Measurements from ENCODE around the gene C4BPA. TPM values are rescaled to one million over a fixed set of nuclear protein-coding genes. Genes with fewer than 3 reads are reported as not detected.
A peak's percentile ranks its signal among the peaks of the same experiment; 100 is the strongest.

C4BPA gene
- polyA plus RNA-seq, 1 experiment: not detected

- H3K36me3 ChIP-seq (ENCODE audit: control insufficient read depth, insufficient read depth, low read length): no peaks in the 10 kb centered on the region
- no peak for TF ChIP-seq CTCF (IDR thresholded peaks at IDR 0.05; ENCODE audit: insufficient read depth, low read depth, low read length)
- DNase-seq (ENCODE audit: low read depth): no peak
- no peaks in the 10 kb centered on the region for H3K27me3 ChIP-seq (ENCODE audit: control insufficient read depth, insufficient read depth, low read length)
- ChIA-PET CTCF (interaction anchor here (1.0 to 2.1 kb wide), 7 partner anchors 24 to 352 kb away, joined by 3 to 8 read pairs (median 4); partner anchors contain the start of gene PFKFB2), POLR2A (no interaction called here)
- H3K4me3 ChIP-seq (ENCODE audit: low read depth, low read length): no peak overlapping the region
Measured at GRCh38 chr1:207077012-207077411, 27.0 kb upstream of the C4BPA start.

GRCh38 chr1:207077470-207078377, 26.3 kb upstream of the C4BPA start:
- DNase-seq (ENCODE audit: low read depth): peak; percentile 51
- H3K4me3 ChIP-seq (ENCODE audit: low read depth, low read length): no peak overlapping the region
- TF ChIP-seq CTCF (IDR thresholded peaks at IDR 0.05; ENCODE audit: insufficient read depth, low read depth, low read length): peak; percentile 91
- no peaks in the 10 kb centered on the region; the same call in 1 of the 2 replicates for H3K27me3 ChIP-seq (ENCODE audit: control insufficient read depth, insufficient read depth, low read length)
- POLR2A ChIA-PET: no interaction called here
- H3K36me3 ChIP-seq (ENCODE audit: control insufficient read depth, insufficient read depth, low read length): no peaks in the 10 kb centered on the region
- CTCF ChIA-PET: interaction anchor here (0.7 to 2.1 kb wide), 12 partner anchors 9 to 352 kb away, joined by 3 to 8 read pairs (median 4); partner anchors contain the start of gene PFKFB2

- Histone ChIP-seq H3K36me3 (ENCODE audit: control insufficient read depth, insufficient read depth, low read length) (no peaks in the 10 kb centered on the region), H3K27me3 (ENCODE audit: control insufficient read depth, insufficient read depth, low read length) (no peaks in the 10 kb centered on the region; the same call in 1 of the 2 replicates), H3K4me3 (ENCODE audit: low read depth, low read length) (no peak overlapping the region)
- CTCF ChIA-PET: interaction anchor here (0.7 to 1.9 kb wide), 9 partner anchors 10 to 326 kb away, joined by 3 to 6 read pairs (median 3); no protein-coding TSS in a partner anchor
- no peak for TF ChIP-seq CTCF (IDR thresholded peaks at IDR 0.05; ENCODE audit: insufficient read depth, low read depth, low read length)
- POLR2A ChIA-PET: no interaction called here
- DNase-seq (ENCODE audit: low read depth): no peak
Measured at GRCh38 chr1:207078578-207079132, 25.4 kb upstream of the C4BPA start.

GRCh38 chr1:207079706-207080241, 24.3 kb upstream of the C4BPA start:
- Histone ChIP-seq H3K4me3 (ENCODE audit: low read depth, low read length) (no peak overlapping the region), H3K36me3 (ENCODE audit: control insufficient read depth, insufficient read depth, low read length) (no peaks in the 10 kb centered on the region), H3K27me3 (ENCODE audit: control insufficient read depth, insufficient read depth, low read length) (no peaks in the 10 kb centered on the region; the same call in 1 of the 2 replicates)
- no peak for DNase-seq (ENCODE audit: low read depth)
- POLR2A ChIA-PET: no interaction called here
- no peak for TF ChIP-seq CTCF (IDR thresholded peaks at IDR 0.05; ENCODE audit: insufficient read depth, low read depth, low read length)
- CTCF ChIA-PET: interaction anchor here (1.2 to 2.4 kb wide), 7 partner anchors 74 to 540 kb away, joined by 3 to 9 read pairs (median 6); no protein-coding TSS in a partner anchor

- Histone ChIP-seq H3K4me3 (ENCODE audit: low read depth, low read length) (no peak overlapping the region), H3K36me3 (ENCODE audit: control insufficient read depth, insufficient read depth, low read length) (no peaks in the 10 kb centered on the region), H3K27me3 (ENCODE audit: control insufficient read depth, insufficient read depth, low read length) (no peaks in the 10 kb centered on the region; the same call in 1 of the 2 replicates)
- no peak for TF ChIP-seq CTCF (IDR thresholded peaks at IDR 0.05; ENCODE audit: insufficient read depth, low read depth, low read length)
- POLR2A ChIA-PET: no interaction called here
- DNase-seq (ENCODE audit: low read depth): no peak
- CTCF ChIA-PET: interaction anchor here (1.1 to 2.4 kb wide), 5 partner anchors 165 to 539 kb away, joined by 3 to 9 read pairs (median 6); no protein-coding TSS in a partner anchor
Measured at GRCh38 chr1:207081088-207081487, 22.9 kb upstream of the C4BPA start.

All from BJ (cell line).